DND-41 (cell line): Measurements from ENCODE around the gene NRROS.
A peak's percentile ranks its signal among the peaks of the same experiment; 100 is the strongest.

Experiments used
- ATAC-seq: fragments of 200-7000 bp; cut with Tn5 transposase; 3 replicates; pipeline ENCODE4 v1.9.1; 2021; ENCODE audit warnings: low read depth; ENCODE audit not compliant: insufficient read depth
- DNase-seq: peaks from one replicate; pipeline ENCODE4 v3.0.0-alpha.2; 2020
- H2AFZ ChIP-seq: 2 replicates; pipeline ENCODE4 v1.6.0; 2012; ENCODE audit warnings: low read depth, low read length
- H3K27ac ChIP-seq: 2 replicates; pipeline ENCODE4 v1.5.1; 2012; ENCODE audit warnings: low read length, inconsistent platforms
- H3K27me3 ChIP-seq: fragments of 200-600 bp; sonication (generic); 2 replicates; pipeline ENCODE4 v1.6.0; 2012; ENCODE audit warnings: low read length, mild to moderate bottlenecking, inconsistent platforms; ENCODE audit not compliant: insufficient read depth, poor library complexity
- H3K36me3 ChIP-seq: 2 replicates; pipeline ENCODE4 v1.5.1; 2012; ENCODE audit warnings: low read length, inconsistent platforms; ENCODE audit not compliant: insufficient read depth
- H3K4me1 ChIP-seq: 2 replicates; pipeline ENCODE4 v1.5.1; 2012; ENCODE audit warnings: mild to moderate bottlenecking, low read length; ENCODE audit not compliant: insufficient read depth
- H3K4me2 ChIP-seq: 2 replicates; pipeline ENCODE4 v1.6.0; 2012; ENCODE audit warnings: mild to moderate bottlenecking, moderate library complexity, low read length, inconsistent platforms; ENCODE audit not compliant: insufficient read depth
- H3K4me3 ChIP-seq, 2 experiments: fragments of 200-600 bp in 1 of 2; shearing (Covaris generic) in 1 of 2; 2 replicates each; pipeline ENCODE4 v1.5.1; 2012 to 2016; ENCODE audit warnings: inconsistent platforms in 2 of 2, low read length in 2 of 2, mild to moderate bottlenecking in 2 of 2, low read depth in 1 of 2, moderate library complexity in 1 of 2
- H3K79me2 ChIP-seq: 2 replicates; pipeline ENCODE4 v1.6.0; 2012; ENCODE audit warnings: low read length, inconsistent platforms; ENCODE audit not compliant: insufficient read depth
- H3K9ac ChIP-seq: 2 replicates; pipeline ENCODE4 v1.6.0; 2012; ENCODE audit warnings: low read depth, mild to moderate bottlenecking, inconsistent platforms, low read length, moderate library complexity
- H3K9me3 ChIP-seq: 2 replicates; pipeline ENCODE4 v1.5.1; 2012; ENCODE audit warnings: low read length, moderate library complexity, mild to moderate bottlenecking, inconsistent platforms; ENCODE audit not compliant: insufficient read depth, severe bottlenecking
- H4K20me1 ChIP-seq: 2 replicates; pipeline ENCODE4 v1.6.0; 2012; ENCODE audit warnings: low read length; ENCODE audit not compliant: insufficient read depth
- EZH2 ChIP-seq: IDR thresholded peaks from 3 replicates; pipeline ENCODE4 v1.6.1; 2012; ENCODE audit warnings: borderline replicate concordance, low read depth, mild to moderate bottlenecking, moderate library complexity, low read length, inconsistent platforms; ENCODE audit not compliant: severe bottlenecking
- TF ChIP-seq, protein P1 (sequence below): IDR thresholded peaks from 2 replicates; pipeline ENCODE4 v1.5.1; 2012; ENCODE audit warnings: borderline replicate concordance, low read length, moderate library complexity, mild to moderate bottlenecking; ENCODE audit not compliant: poor library complexity, severe bottlenecking; ENCODE audit errors: extremely low read depth

Gene NRROS

DNA sequence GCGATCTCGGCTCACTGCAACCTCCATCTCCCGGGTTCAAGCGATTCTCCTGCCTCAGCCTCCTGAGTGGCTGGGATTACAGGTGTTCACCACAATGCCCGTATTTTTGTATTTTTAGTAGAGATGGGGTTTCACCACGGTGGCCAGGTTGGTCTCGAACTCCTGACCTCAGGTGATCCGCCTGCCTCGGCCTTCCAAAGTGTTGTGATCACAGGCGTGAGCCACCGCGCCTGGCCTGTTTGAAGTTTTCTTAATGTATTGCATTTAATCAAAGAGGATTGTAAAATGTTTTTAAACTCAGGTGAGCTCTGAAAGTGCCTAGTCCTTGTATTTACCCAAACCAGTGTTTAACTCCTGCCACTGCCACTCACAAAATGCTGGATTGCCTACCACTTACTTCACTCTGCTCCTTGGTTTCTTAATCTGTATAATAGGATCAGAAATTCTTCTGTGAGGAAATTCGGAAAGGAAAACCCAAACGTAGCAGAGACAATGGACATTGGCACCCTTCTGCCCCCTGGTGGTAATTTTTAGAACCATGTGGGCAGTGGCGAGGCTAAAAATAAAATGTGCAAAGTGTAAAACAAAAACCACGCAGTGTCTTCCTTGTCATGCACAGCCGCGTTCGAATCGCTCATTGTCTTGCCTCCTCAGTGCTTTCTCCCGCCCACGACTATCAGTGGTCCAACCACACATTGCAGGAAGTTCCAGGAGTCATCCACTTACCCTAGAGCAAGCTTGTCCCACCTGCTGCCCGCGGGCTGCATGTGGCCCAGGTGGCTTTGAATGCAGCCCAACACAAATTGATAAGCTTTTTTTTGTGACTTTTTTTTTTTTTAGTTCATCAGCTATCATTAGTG, 45.3 kb downstream of the NRROS start:
- H3K4me2 ChIP-seq = peak overlapping the region; percentile 61
- TF ChIP-seq, protein P1, sequence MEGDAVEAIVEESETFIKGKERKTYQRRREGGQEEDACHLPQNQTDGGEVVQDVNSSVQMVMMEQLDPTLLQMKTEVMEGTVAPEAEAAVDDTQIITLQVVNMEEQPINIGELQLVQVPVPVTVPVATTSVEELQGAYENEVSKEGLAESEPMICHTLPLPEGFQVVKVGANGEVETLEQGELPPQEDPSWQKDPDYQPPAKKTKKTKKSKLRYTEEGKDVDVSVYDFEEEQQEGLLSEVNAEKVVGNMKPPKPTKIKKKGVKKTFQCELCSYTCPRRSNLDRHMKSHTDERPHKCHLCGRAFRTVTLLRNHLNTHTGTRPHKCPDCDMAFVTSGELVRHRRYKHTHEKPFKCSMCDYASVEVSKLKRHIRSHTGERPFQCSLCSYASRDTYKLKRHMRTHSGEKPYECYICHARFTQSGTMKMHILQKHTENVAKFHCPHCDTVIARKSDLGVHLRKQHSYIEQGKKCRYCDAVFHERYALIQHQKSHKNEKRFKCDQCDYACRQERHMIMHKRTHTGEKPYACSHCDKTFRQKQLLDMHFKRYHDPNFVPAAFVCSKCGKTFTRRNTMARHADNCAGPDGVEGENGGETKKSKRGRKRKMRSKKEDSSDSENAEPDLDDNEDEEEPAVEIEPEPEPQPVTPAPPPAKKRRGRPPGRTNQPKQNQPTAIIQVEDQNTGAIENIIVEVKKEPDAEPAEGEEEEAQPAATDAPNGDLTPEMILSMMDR = peak; percentile 94
- TF ChIP-seq EZH2 = no peak
- ATAC-seq (peak; percentile 94), DNase-seq (peak; percentile 76)
- H3K27me3 ChIP-seq = no peaks in the 10 kb centered on the region
- H3K9ac ChIP-seq = peak overlapping the region; percentile 36
- H3K9me3 ChIP-seq = peaks cover 7% of the 10 kb centered on the region
- H3K36me3 ChIP-seq = peaks cover 6% of the 10 kb centered on the region; the same call in 1 of the 2 replicates
- peak overlapping the region; percentile 81 for H3K27ac ChIP-seq
- H3K4me1 ChIP-seq = peaks cover 15% of the 10 kb centered on the region
- peak overlapping the region in 1 of 2 experiments; percentile 41; a peak in 2 of 4 replicates for H3K4me3 ChIP-seq
- H3K79me2 ChIP-seq = no peaks in the 10 kb centered on the region
- no peaks in the 10 kb centered on the region for H4K20me1 ChIP-seq
- H2AFZ ChIP-seq = peak overlapping the region; percentile 68

DNA sequence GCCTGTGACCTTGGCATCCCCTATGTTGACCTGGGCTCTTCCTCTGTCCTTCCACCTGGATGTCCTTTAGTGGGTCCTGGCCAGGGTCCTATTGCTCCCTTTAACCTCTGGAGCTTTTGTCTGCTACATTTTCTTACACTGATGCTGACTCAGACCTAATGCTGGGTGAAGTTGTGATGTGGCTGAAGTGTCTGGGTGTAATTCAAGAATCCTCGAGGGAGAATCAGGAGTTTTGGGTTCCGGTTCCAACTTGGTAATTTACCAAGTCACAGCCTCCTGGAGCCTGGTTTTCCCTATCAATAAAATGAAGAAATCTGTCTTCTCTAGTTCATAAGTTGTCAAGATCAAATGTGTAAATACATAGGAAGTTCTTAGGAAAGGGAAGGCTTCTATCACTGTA, 46.9 kb downstream of the NRROS start:
- no peaks in the 10 kb centered on the region for H3K79me2 ChIP-seq
- H3K9me3 ChIP-seq = peaks cover 7% of the 10 kb centered on the region
- no peaks in the 10 kb centered on the region for H3K27me3 ChIP-seq
- H3K9ac ChIP-seq = no peak overlapping the region
- no peak for DNase-seq
- H4K20me1 ChIP-seq = no peaks in the 10 kb centered on the region
- no peak overlapping the region for H2AFZ ChIP-seq
- no peak for TF ChIP-seq EZH2
- TF ChIP-seq, protein P1 = no peak
- ATAC-seq = no peak
- peaks cover 6% of the 10 kb centered on the region; the same call in 1 of the 2 replicates for H3K36me3 ChIP-seq
- peaks cover 15% of the 10 kb centered on the region for H3K4me1 ChIP-seq
- H3K4me2 ChIP-seq = no peak overlapping the region
- H3K27ac ChIP-seq = no peak overlapping the region; the same call in 1 of the 2 replicates
- no peak overlapping the region for H3K4me3 ChIP-seq

DNA sequence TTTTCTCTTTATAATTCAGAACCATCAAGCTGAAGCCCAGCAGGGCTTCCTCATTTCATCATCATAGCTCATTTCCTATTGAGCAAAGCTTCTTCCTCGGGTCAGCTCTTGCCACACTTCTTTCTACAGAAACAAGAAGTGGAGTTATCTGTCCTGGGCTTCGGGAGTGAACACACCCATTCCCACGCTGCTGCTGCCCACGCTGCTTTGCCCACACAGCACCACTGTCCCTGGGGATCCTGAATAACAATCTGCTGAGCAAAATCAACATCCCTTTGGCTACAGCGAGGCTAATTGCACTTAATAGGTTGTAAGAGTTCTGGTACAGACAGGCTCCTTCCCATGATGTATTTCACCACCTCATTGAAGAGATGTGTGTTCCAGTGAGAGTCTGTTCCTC, 48.9 kb downstream of the NRROS start:
- ATAC-seq (no peak), DNase-seq (no peak)
- no peaks in the 10 kb centered on the region for H3K79me2 ChIP-seq
- H4K20me1 ChIP-seq = no peaks in the 10 kb centered on the region
- TF ChIP-seq, protein P1 = no peak
- TF ChIP-seq EZH2 = no peak
- H3K4me2 ChIP-seq = no peak overlapping the region
- H3K9me3 ChIP-seq = peaks cover 2% of the 10 kb centered on the region
- no peak overlapping the region for H3K9ac ChIP-seq
- peaks cover 15% of the 10 kb centered on the region for H3K4me1 ChIP-seq
- H3K36me3 ChIP-seq = no peaks in the 10 kb centered on the region
- no peak overlapping the region for H3K27ac ChIP-seq
- H3K4me3 ChIP-seq = no peak overlapping the region
- H2AFZ ChIP-seq = no peak overlapping the region
- H3K27me3 ChIP-seq = no peaks in the 10 kb centered on the region
